OCI-M2 (cell line): Measurements from ENCODE around the gene CREB3L2.
"Not testable (repeated sequence)": the region's sequence is repeated elsewhere in the genome, so short reads cannot be mapped to it uniquely, and the experiment has no call there.

Experiments used
- DNase-seq: peaks from one replicate; lab custom pipeline; 2025; ENCODE audit not compliant: unreplicated experiment; lab: John Stamatoyannopoulos, UW

CREB3L2 gene

GRCh38 chr7:137908106-137908505 is 93.8 kb downstream of the CREB3L2 start:
- DNase-seq, result no peak

GRCh38 chr7:137906636-137907035 is 95.2 kb downstream of the CREB3L2 start:
- DNase-seq, result not testable (repeated sequence)

GRCh38 chr7:137904833-137905232 is 97.1 kb downstream of the CREB3L2 start:
- peak; percentile 8 for DNase-seq

- peak; percentile 28 for DNase-seq
These were observed 98.3 kb downstream of the CREB3L2 start for GRCh38 chr7:137903382-137904169.

GRCh38 chr7:137900137-137900536 is 101.7 kb downstream of the CREB3L2 start:
- DNase-seq, result no peak

DNA sequence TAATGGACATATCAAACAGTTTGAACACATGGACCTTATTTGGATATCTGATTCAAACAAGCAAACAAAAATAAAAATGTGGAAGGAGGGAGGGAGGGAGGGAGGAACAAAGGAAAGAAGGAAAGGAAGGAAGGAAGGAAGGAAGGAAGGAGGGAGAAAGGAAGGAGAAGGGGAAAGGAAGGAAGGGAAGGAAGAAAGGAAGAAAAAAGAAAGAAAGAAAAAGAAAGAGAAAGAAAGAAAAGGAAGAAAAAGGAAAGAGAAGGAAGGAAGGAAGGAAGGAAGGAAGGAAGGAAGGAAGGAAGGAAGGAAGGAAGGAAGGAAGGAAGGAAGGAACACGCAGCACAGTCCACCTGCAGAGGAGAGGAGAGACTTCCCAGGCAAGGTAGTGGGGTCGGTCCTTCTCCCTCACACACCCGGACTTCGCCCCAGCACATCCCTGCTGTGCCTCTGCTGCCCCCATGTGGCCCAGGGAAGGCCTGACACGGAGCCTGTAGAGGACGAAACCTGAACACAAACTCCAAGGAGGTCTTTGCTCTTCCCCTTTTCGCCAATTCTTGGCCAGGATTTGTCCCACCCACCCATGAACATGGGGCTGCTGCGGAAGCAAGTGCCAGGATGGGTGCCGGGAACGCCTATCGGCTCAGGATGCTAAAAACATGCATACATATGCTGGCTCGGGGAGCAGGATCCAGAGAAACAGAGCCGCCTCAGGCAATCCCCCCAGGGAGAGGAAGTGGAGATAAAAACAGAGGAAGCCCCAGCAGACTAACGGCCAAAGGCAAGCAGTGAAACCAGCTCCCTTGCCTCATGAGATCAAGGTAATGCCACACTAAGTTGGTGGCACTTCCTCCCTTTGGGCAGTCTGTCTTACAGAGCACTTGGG is 102.8 kb downstream of the CREB3L2 start:
- DNase-seq, result peak; percentile 86

GRCh38 chr7:137895301-137896221 is 106.3 kb downstream of the CREB3L2 start:
- no peak for DNase-seq

GRCh38 chr7:137893143-137893742 is 108.6 kb downstream of the CREB3L2 start:
- DNase-seq, result no peak

- no peak for DNase-seq
These were observed 110.8 kb downstream of the CREB3L2 start for GRCh38 chr7:137891016-137891655.

DNA sequence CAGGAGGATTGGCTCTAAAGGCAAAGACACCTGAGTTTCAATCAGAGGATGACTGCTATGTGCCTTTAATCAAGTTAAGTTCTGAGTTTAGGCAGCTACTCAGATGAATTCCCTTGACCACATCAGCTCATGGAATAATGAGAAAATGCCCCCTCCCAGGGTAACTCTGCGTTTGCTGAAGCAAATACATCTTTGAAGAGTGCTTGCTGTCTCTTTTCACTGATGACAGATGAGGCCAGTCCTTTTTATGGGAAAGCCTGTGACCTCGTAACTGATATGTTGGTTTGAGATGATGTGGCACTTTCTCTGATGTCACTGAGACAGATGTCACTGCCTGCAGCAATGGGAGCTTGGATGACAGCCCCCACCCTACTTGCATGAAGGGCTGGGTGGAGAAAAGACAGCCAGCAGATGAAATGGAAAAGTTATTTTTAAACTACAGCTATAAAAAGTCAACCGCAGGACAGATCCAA is 111.4 kb downstream of the CREB3L2 start:
- DNase-seq, result no peak

GRCh38 chr7:137888241-137888640 is 113.6 kb downstream of the CREB3L2 start:
- DNase-seq, result no peak

DNA sequence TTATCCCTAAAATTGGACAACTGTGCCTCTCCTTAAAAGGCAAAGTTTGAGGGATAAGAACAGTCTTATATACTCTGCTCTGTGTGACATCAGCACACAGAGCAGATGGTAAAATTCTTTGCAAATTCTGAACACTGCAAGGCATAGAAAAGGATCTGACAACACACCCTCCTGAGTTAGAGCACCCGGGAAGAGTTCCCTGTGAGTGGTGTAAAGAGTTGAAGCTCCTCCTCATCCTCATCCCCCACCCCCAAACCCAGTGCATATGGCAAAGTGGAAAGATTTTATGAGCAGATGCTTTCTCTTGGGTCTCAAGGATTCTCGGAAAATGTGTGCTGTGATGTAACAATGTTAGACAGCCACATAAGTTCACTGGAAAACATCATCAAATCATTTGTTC is 115.1 kb downstream of the CREB3L2 start:
- no peak for DNase-seq

DNA sequence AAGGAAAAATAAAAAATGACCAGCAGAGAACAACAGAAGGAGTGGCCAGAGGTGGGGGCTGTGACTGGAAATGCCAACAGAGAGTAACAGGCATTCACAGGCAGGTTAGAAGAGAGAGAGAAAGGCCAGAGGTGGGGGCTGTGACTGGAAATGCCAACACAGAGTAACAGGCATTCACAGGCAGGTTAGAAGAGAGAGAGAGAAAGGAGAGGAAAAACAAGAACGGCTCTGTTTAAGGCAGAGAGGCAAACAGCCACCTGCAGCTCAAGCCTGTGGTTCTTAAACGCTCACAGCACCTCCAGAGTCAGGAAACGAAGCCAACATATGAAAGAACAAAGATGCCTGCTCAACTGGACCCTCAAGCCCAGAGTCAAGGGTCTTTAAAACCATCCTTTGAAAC is 115.6 kb downstream of the CREB3L2 start:
- DNase-seq, result no peak

- no peak for DNase-seq
These were observed 116.2 kb downstream of the CREB3L2 start for GRCh38 chr7:137885678-137886077.

GRCh38 chr7:137882806-137883205 is 119.1 kb downstream of the CREB3L2 start:
- DNase-seq, result no peak

GRCh38 chr7:137882261-137882668 is 119.6 kb downstream of the CREB3L2 start:
- DNase-seq, result no peak

- no peak for DNase-seq
These were observed 120.2 kb downstream of the CREB3L2 start for GRCh38 chr7:137881607-137882260.

DNA sequence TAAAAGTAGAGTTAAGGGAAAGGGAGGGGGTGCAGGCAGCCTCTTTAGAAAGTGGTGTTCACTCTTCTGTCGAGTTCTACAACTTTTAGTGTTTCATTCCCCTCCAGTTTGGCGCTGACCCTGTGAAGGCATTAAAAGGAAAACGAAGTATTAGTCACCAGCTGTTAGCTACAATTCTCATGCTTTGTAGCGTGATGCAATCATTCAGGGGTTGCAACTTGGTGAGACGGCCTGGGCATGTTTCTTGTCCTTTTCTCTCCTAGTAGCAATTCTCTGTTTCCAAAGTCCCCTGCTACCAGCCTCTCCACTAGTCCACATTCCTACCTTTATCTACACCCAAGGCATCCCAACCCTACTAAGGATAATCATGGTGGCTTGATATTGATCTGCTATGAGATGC is 121.5 kb downstream of the CREB3L2 start:
- DNase-seq, result no peak

- DNase-seq, result no peak
These were observed 122.3 kb downstream of the CREB3L2 start for GRCh38 chr7:137879357-137880158.
